CD14-positive monocyte (primary cell): ENCODE results near the gene SORBS1. TPM values are rescaled to one million over a fixed set of nuclear protein-coding genes. Genes with fewer than 3 reads are reported as not detected.
"Not testable (repeated sequence)": the region's sequence is repeated elsewhere in the genome, so short reads cannot be mapped to it uniquely, and the experiment has no call there.

Experiments
- DNase-seq, 3 donors: peaks; one replicate each; pipeline ENCODE4 v3.0.0-alpha.2; 2011 to 2022
- H2AFZ ChIP-seq: 2 replicates; pipeline ENCODE4 v1.6.0; 2012; ENCODE audit warnings: mild to moderate bottlenecking, low read depth, low read length, inconsistent platforms; ENCODE audit not compliant: insufficient read depth, poor library complexity, severe bottlenecking
- H3K27ac ChIP-seq, 2 donors: 1 replicate in 1 of 2; 2 replicates in 1 of 2; pipeline ENCODE4 v1.5.1; 2012 to 2013; ENCODE audit warnings: low read length in 2 of 2, control low read depth in 1 of 2, inconsistent platforms in 1 of 2, low read depth in 1 of 2, mild to moderate bottlenecking in 1 of 2
- H3K27me3 ChIP-seq, 2 donors: one replicate each; pipeline versions ENCODE4 v1.6.0 to v1.6.1; 2011 to 2013; ENCODE audit warnings: low read length in 2 of 2; ENCODE audit not compliant: control insufficient read depth in 2 of 2, insufficient read depth in 2 of 2
- H3K36me3 ChIP-seq, 2 donors: replicated peaks in 1 of 2; 1 replicate in 1 of 2; 2 replicates in 1 of 2; pipeline versions ENCODE4 v1.5.1 to v1.6.1; 2012 to 2013; ENCODE audit warnings: low read length in 2 of 2, control low read depth in 1 of 2, inconsistent platforms in 1 of 2, mild to moderate bottlenecking in 1 of 2; ENCODE audit not compliant: insufficient read depth in 2 of 2, control insufficient read depth in 1 of 2
- H3K4me1 ChIP-seq, 2 donors: 1 replicate in 1 of 2; 2 replicates in 1 of 2; pipeline versions ENCODE4 v1.5.1 to v1.6.1; 2012 to 2013; ENCODE audit warnings: low read length in 2 of 2, control low read depth in 1 of 2, inconsistent platforms in 1 of 2, mild to moderate bottlenecking in 1 of 2, moderate library complexity in 1 of 2; ENCODE audit not compliant: insufficient read depth in 2 of 2, control insufficient read depth in 1 of 2
- H3K4me2 ChIP-seq: replicated peaks from 2 replicates; pipeline ENCODE3; 2012; ENCODE audit warnings: low read length, moderate library complexity, mild to moderate bottlenecking; ENCODE audit not compliant: poor library complexity, severe bottlenecking; ENCODE audit errors: extremely low read depth
- H3K4me3 ChIP-seq, 3 experiments: fragments of 200-600 bp in 1 of 3; sonication (generic) in 1 of 3; replicated peaks in 1 of 3; 1 replicate in 2 of 3; 2 replicates in 1 of 3; pipeline ENCODE4 v1.5.1; 2011 to 2013; ENCODE audit warnings: low read length in 3 of 3, mild to moderate bottlenecking in 3 of 3, control low read depth in 2 of 3, low read depth in 2 of 3, inconsistent platforms in 1 of 3, moderate library complexity in 1 of 3
- H3K79me2 ChIP-seq: 2 replicates; pipeline ENCODE4 v1.6.0; 2012; ENCODE audit warnings: mild to moderate bottlenecking, control low read depth, inconsistent platforms, low read length, moderate library complexity; ENCODE audit not compliant: insufficient read depth
- H3K9ac ChIP-seq: 2 replicates; pipeline ENCODE4 v1.6.0; 2017; ENCODE audit warnings: low read length, mild to moderate bottlenecking; ENCODE audit not compliant: insufficient read depth, poor library complexity, severe bottlenecking
- H3K9me3 ChIP-seq, 2 donors: replicated peaks in 1 of 2; 1 replicate in 1 of 2; 2 replicates in 1 of 2; pipeline versions ENCODE4 v1.5.1 to v1.6.1; 2012 to 2013; ENCODE audit warnings: low read length in 2 of 2, control low read depth in 1 of 2; ENCODE audit not compliant: control insufficient read depth in 1 of 2, insufficient read depth in 1 of 2
- H4K20me1 ChIP-seq: 2 replicates; pipeline ENCODE4 v1.6.0; 2012; ENCODE audit warnings: mild to moderate bottlenecking, low read length, control low read depth, moderate library complexity; ENCODE audit not compliant: insufficient read depth
- H3K27ac Mint-ChIP-seq, 7 donors: one replicate each; pipeline ENCODE4 v1.8.0; 2020; ENCODE audit warnings: mild to moderate bottlenecking in 7 of 7, mixed read lengths in 7 of 7, moderate library complexity in 6 of 7, inconsistent platforms in 2 of 7
- H3K27me3 Mint-ChIP-seq, 3 donors: one replicate each; pipeline ENCODE4 v1.8.0; 2021 to 2022; ENCODE audit warnings: low read depth in 3 of 3, mild to moderate bottlenecking in 3 of 3, mixed read lengths in 3 of 3, moderate library complexity in 3 of 3, inconsistent platforms in 1 of 3
- H3K36me3 Mint-ChIP-seq, 2 donors: one replicate each; pipeline ENCODE4 v1.8.0; 2020; ENCODE audit warnings: mixed read lengths in 2 of 2, inconsistent platforms in 1 of 2, mild to moderate bottlenecking in 1 of 2
- H3K4me1 Mint-ChIP-seq: one replicate; pipeline ENCODE4 v1.8.0; 2020; ENCODE audit warnings: mild to moderate bottlenecking, mixed read lengths
- H3K4me3 Mint-ChIP-seq, 2 donors: one replicate each; pipeline ENCODE4 v1.8.0; 2020; ENCODE audit warnings: mild to moderate bottlenecking in 2 of 2, mixed read lengths in 2 of 2, moderate library complexity in 1 of 2
- H3K9me3 Mint-ChIP-seq, 7 donors: one replicate each; pipeline ENCODE4 v1.8.0; 2020 to 2022; ENCODE audit warnings: mixed read lengths in 7 of 7, mild to moderate bottlenecking in 6 of 7, moderate library complexity in 6 of 7, inconsistent platforms in 2 of 7
- CTCF ChIP-seq: fragments of 200-600 bp; IDR thresholded peaks from one replicate; pipeline ENCODE4 v1.8.0; 2022; ENCODE audit warnings: antibody characterized with exemption, mild to moderate bottlenecking
- WGBS: methylation state at CpG from one replicate; pipeline ENCODE4 v1.1.5; 2013; ENCODE audit warnings: missing lambda C conversion rate; ENCODE audit not compliant: insufficient coverage; 5-methylcytosine and 5-hydroxymethylcytosine counted together
- intact Hi-C, 2 donors: fragments of 100-400 bp; cut with micrococcal nuclease; formaldehyde crosslinking; loops; one replicate each; pipeline versions ENCODE4 v1.15.0 to v1.15.1; 2023
- polyA plus RNA-seq, 3 donors: library from polyadenylated mRNA; depleted of rRNA in 1 of 3; unstranded in 2 of 3; stranded (reverse) in 1 of 3; fragments of 300-500 nt in 2 of 3; fragments of >200 nt in 1 of 3; fragmentation: Illumina TruSeq in 2 of 3; gene quantifications; 1 replicate in 2 of 3; 2 replicates in 1 of 3; pipeline ENCODE4 v1.2.3, GENCODE V29; 2012 to 2021

The SORBS1 gene
- polyA plus RNA-seq, 3 donors = 0.08 to 0.15 TPM; not detected in 1

DNA sequence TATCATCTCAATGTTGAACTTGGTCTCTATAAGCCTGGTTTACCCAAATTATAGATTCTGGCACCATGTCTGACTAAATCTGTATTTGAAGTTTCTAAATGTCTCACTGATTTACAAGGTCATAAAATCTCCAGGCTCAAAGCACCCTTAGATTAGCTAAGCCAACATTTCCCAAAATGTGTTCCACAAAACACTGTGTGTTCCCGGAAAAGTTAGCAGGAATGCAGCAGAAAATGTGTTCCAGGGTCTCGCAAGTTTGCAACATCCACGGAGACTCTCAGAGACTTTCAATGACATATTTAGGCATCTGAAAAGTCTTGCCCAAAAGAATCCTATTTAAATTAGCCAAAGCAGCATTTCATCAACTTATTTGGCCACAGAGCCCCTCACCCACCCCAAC is 91.9 kb downstream of the SORBS1 start:
- Histone ChIP-seq H2AFZ (no peak overlapping the region), H3K9me3 (no peaks in the 10 kb centered on the region), H3K36me3 (no peaks in the 10 kb centered on the region), H3K27ac (no peak overlapping the region), H3K4me1 (no peaks in the 10 kb centered on the region), H4K20me1 (no peaks in the 10 kb centered on the region), H3K4me2 (no peak overlapping the region), H3K9ac (no peak overlapping the region), H3K27me3 (no peaks in the 10 kb centered on the region), H3K4me3 (no peak overlapping the region), H3K79me2 (no peaks in the 10 kb centered on the region)
- H3K4me3 Mint-ChIP-seq = no peak overlapping the region
- no peaks in the 10 kb centered on the region for H3K36me3 Mint-ChIP-seq
- DNase-seq = no peak
- H3K9me3 Mint-ChIP-seq = no peaks in the 10 kb centered on the region
- intact Hi-C loops = no loop called here
- no peak overlapping the region for H3K27ac Mint-ChIP-seq
- peaks cover 0 to 9% (median 8%) of the 10 kb centered on the region in 3 donors for H3K27me3 Mint-ChIP-seq
- no peak for TF ChIP-seq CTCF
- H3K4me1 Mint-ChIP-seq = no peaks in the 10 kb centered on the region
- 94% methylated on average over 3 of the region's 3 CpGs for WGBS

- H3K4me1 ChIP-seq, H3K9me3 ChIP-seq, H3K9me3 Mint-ChIP-seq, intact Hi-C loops, H3K4me2 ChIP-seq, H3K4me3 Mint-ChIP-seq, H3K27me3 ChIP-seq, H3K4me1 Mint-ChIP-seq, H3K4me3 ChIP-seq, H3K27ac Mint-ChIP-seq, H3K27ac ChIP-seq, H3K9ac ChIP-seq, H2AFZ ChIP-seq, DNase-seq, H4K20me1 ChIP-seq, H3K36me3 Mint-ChIP-seq, H3K36me3 ChIP-seq, H3K79me2 ChIP-seq: not testable (repeated sequence)
- WGBS = no CpG with 5 or more reads among the region's 5 CpGs
- H3K27me3 Mint-ChIP-seq = peaks cover 0 to 12% (median 12%) of the 10 kb centered on the region in 3 donors
These were observed 93.5 kb downstream of the SORBS1 start for GRCh38 chr10:95467642-95468041.
